GM15510 (cell line): ENCODE measurements around the gene SPATA13.

Experiments used
- POLR2A ChIP-seq: IDR thresholded peaks from 3 replicates; pipeline ENCODE4 v1.6.1; 2011; ENCODE audit warnings: borderline replicate concordance; ENCODE audit not compliant: insufficient read length; ENCODE audit errors: extremely low read depth

SPATA13 gene

DNA sequence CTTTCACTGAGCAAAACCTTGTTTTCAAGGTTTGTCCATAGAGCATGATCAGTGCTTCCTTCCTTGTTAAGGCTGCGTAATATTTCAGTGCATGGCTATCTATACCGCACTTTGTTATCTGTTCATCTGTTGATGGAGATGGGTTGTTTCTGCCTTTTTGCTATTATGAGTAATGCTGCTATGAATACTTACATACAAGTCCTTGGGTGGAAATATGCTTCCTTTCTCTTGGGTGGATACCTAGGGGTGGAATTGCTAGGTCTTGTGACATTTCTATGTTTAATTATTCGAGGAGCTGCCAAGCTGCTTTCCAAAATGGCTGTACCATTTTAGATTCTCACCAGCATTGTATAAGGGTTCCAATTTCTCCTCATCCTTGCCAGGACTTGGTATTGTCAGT lies 70.9 kb downstream of the SPATA13 start:
- TF ChIP-seq POLR2A = no peak

GRCh38 chr13:24232037-24232436 lies 71.5 kb downstream of the SPATA13 start:
- TF ChIP-seq POLR2A = no peak

- no peak for TF ChIP-seq POLR2A
Measured at GRCh38 chr13:24232474-24232873, 72.0 kb downstream of the SPATA13 start.

- no peak for TF ChIP-seq POLR2A
Measured at GRCh38 chr13:24233351-24233901, 72.9 kb downstream of the SPATA13 start.

DNA sequence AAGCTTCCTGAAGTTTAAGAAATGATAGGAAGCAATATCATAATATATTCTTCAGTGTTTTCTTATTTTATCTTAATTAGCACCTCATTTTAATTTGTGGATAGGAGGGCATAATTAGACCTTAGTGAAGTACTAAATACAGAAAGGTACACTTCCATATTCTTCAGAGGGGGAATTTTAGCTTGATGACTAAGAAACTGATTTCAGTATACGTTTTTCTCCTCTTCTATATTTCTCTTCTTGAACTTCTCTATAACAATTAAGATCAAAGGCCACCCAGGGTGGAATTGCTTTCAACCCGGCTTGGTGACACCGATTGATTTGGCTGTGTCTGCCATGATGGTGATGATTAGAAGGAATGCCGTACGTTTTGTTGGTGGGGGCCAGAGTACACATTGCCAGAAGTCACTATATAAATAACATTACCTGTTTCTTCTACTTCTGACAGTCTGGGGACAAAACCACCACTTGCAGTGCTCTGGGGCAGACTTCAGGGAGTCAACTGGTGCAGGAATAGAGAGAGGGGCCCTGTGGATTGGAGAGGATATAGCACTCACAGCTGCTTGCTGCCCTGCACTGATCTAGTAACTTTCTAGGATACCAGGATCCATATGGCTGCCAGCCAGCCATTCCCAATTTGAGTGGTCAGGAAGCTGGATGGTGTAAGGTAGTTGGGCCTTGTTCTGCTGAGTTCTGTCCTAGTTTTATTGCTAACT lies 73.8 kb downstream of the SPATA13 start:
- no peak for TF ChIP-seq POLR2A

DNA sequence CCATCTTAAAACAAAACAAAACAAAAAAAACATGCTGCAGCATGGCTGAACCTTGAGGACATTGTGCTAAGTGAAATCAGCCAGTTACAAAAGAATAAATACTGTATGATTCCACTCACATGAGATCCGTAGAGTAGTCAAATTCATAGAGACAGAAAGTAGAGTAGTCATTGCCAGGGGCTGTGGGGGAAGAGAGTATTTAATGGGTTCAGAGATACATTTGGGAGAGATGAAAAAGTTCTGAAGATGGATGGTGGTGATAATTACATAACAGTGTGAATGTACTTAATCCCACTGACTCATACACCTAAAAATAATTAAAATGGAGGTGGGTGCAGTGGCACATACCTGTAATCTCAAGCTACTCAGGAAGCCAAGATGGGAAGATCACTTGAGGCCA lies 76.8 kb downstream of the SPATA13 start:
- no peak for TF ChIP-seq POLR2A

GRCh38 chr13:24241336-24241735 lies 80.8 kb downstream of the SPATA13 start:
- no peak for TF ChIP-seq POLR2A

GRCh38 chr13:24242100-24242499 lies 81.6 kb downstream of the SPATA13 start:
- no peak for TF ChIP-seq POLR2A

GRCh38 chr13:24243302-24243701 lies 82.8 kb downstream of the SPATA13 start:
- TF ChIP-seq POLR2A = no peak

DNA sequence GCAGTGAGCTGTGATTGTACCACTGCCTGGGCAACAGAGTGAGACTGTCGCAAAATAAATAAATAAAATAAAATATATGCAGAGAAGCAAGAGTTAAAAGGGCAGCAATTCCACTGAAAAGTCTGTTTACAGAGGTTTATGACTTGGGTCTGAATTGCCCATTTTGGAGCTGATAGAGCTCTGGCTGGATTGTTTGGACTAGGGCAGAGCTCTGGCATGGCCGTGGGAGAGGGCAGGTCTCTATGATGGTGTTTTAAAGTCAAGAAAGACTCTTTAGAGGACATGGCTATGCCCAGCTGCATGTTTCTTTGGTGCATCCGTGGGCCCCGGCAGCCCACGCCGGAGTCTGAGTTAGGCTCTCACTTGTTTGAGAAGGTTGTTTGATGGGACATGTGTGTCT lies 84.3 kb downstream of the SPATA13 start:
- no peak for TF ChIP-seq POLR2A

GRCh38 chr13:24247016-24247415 lies 86.5 kb downstream of the SPATA13 start:
- TF ChIP-seq POLR2A = no peak

DNA sequence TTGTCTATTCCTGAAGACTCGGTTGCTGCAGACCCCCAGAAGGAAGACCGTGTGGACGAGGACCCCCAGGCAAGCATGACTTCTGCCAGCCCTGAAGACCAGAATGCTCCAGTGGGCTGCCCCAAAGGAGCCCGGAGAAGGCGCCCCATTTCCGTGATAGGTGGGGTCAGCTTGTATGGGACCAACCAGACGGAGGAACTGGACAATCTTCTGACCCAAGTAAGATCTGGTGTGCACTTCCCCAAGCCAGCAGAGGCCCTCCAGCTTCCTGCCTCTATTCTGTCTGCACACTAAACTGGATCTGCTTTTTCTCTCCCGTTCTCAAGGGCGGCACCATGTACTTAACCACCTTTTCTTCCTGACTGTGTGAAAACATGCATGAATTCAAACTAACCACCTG lies 89.1 kb downstream of the SPATA13 start:
- no peak for TF ChIP-seq POLR2A

DNA sequence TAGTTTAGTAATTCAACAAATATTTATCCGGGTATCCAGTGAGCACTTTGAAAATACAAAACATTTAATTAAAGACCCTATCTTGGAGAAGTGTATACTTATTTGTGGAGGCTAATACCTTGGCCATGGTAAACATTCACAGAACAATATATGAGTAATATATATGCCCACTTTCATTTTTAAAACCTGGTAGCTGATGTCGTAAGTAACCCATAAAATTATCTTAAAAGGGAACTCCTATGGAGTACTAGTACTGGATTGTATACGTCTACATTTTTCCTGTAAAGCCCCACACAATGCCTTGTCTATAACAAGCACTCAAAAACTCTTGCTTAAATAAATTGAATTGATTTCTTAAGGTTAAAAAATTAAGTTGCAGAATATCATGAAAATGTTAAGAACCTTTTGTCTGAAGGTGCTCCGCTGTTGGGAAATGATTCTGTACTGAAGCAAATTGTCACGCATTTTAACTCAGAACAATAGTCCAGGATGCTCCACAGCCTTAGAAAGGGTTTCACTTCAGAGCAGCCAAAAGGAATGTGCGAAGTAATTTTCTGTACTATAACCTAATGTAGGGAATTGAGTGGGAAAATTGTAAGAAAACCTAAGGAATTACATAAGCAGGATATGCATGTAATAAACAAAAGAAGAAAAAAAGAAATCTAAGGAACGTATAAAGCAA lies 90.0 kb downstream of the SPATA13 start:
- TF ChIP-seq POLR2A = no peak

DNA sequence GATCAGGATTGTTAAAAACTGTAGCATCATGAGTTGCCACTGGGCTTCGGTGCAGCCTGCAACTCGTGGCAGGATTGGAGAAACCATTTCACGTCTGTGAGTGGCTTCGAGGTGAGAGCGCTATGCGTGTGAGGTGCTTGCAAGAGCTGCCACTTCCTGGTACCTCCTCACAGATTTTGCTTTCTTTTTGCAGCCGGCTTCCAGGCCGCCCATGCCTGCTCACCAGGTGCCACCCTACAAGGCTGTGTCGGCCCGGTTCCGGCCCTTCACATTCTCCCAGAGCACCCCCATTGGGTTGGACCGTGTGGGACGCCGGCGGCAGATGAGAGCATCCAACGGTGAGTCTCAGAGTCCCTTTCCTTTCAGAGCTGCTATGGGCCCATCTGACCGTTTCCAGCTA lies 91.0 kb downstream of the SPATA13 start:
- no peak for TF ChIP-seq POLR2A

DNA sequence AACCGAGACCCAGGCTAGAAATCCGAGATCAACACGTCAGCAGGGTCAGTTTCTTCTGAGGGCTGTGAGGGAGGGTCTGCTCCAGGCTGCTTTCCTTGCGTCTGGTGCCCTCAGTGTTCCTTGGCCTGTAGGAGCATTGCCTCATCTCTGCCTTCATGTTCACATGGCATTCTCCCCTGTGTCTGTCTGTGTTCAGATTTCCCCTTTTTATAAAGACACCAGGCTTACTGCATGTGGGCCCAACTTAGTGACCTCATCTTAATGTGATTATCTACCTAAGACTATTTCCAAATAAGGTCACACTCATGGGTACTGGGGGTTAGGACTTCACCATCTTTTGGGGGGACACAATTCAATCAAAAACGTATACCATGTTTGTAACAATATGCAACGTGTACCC lies 91.6 kb downstream of the SPATA13 start:
- no peak for TF ChIP-seq POLR2A
